Heart left ventricle (tissue), 13 donors: ENCODE data around the gene P2RY14.

Experiments
- CTCF ChIP-seq, 12 donors: fragments of 200-600 bp; sonication (generic) in 4 of 12; IDR thresholded peaks; one replicate each; pipeline versions ENCODE4 v1.5.0 to v1.8.0; 2018 to 2022; ENCODE audit warnings: antibody characterized with exemption in 12 of 12, mild to moderate bottlenecking in 5 of 12
- POLR2A ChIP-seq, 2 donors: fragments of 450-650 bp; IDR thresholded peaks; one replicate each; pipeline ENCODE4 v1.6.1; 2017; ENCODE audit warnings: antibody characterized with exemption in 2 of 2, mild to moderate bottlenecking in 2 of 2, moderate library complexity in 2 of 2
- donor health status: ischemic (EF 13 %, LVEDD 7.1; RV severe dilation, severe dysfunction).
- donor health status: DM: no; HTN: yes; CAD: no.
- donor health status: DM: no; HTN: no; CAD: no.
- donor health status: ischemic (EF 25% LVEDD 6.9; RV normal size, moderate dysfunction).
- donor health status: ischemic (EF 25% LVEDD 5.7; RV mildly dilated, moderate dysfunction).
- donor health status: ischemic (EF 35%, LVEDD 5.7; RV mildly dilated, moderate dysfunction).
- donor health status: nonischemic (EF 11% LVEDD 7.7; RV severe dilation, severe dysfunction).
- donor health status: DM: yes; HTN: yes; CAD: no.
- donor health status: PGD.
- donor health status: ischemic (EF 29% LVEDD 5.4; RV normal size, mild dysfunction).
- donor health status: nonischemic (EF 23%, LVEDD 6.1; RV moderate dilation, normal function).

DNA sequence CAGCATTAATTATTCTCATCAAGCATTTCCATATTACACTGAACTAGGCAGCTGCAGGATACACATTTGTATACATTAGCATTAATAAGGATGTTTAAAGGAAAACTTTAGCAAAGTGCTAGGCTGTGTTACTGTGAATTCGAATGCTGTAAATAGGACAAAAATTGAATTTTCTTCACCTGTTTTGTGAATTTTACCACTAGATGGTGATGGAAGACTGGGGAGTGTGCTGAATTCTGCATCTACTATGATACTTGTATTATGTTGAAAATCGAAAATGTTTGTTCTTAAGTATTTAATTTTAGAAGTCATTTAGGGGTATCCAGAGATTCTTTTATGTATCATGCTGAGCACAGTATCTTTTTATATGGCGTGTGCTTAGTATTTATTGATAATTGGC lies 12.3 kb upstream of the P2RY14 start:
- TF ChIP-seq CTCF (IDR thresholded peaks at IDR 0.05) (peak in 9 of 12 donors; percentile 23 to 51 (median 36)), POLR2A (IDR thresholded peaks at IDR 0.05) (no peak)
